OCI-LY1 (cell line): ENCODE data around the gene NKIRAS2.

Experiments used
- H2AFZ ChIP-seq: fragments of 200-600 bp; sonication (generic), shearing (Covaris generic); 2 replicates; pipeline ENCODE4 v1.6.0; 2014; ENCODE audit warnings: antibody characterized with exemption, mild to moderate bottlenecking, low read length
- H3F3A ChIP-seq: fragments of 200-600 bp; sonication (generic), shearing (Covaris generic); 2 replicates; pipeline ENCODE4 v1.6.0; 2014; ENCODE audit warnings: mild to moderate bottlenecking, antibody characterized with exemption, low read length, moderate library complexity; ENCODE audit not compliant: insufficient read depth
- H3K27ac ChIP-seq: fragments of 200-600 bp; sonication (generic); 2 replicates; pipeline ENCODE4 v1.5.1; 2014; ENCODE audit warnings: low read length, mixed run types, mild to moderate bottlenecking, low read depth; ENCODE audit not compliant: poor library complexity, severe bottlenecking
- H3K27me3 ChIP-seq: fragments of 200-600 bp; sonication (generic); 2 replicates; pipeline ENCODE4 v1.6.0; 2014; ENCODE audit warnings: antibody characterized with exemption, mild to moderate bottlenecking, low read length, moderate library complexity; ENCODE audit not compliant: insufficient read depth
- H3K36me3 ChIP-seq: fragments of 200-600 bp; sonication (generic); 2 replicates; pipeline ENCODE4 v1.6.1; 2014; ENCODE audit warnings: mild to moderate bottlenecking, antibody characterized with exemption, low read length, moderate library complexity, mixed read lengths; ENCODE audit not compliant: insufficient read depth
- H3K4me1 ChIP-seq: fragments of 200-600 bp; sonication (generic); 2 replicates; pipeline ENCODE4 v1.5.1; 2014; ENCODE audit warnings: mild to moderate bottlenecking, low read length, moderate library complexity; ENCODE audit not compliant: insufficient read depth, severe bottlenecking
- H3K4me2 ChIP-seq: fragments of 200-600 bp; sonication (generic), shearing (Covaris generic); 2 replicates; pipeline ENCODE4 v1.6.1; 2014; ENCODE audit warnings: low read length
- H3K4me3 ChIP-seq: fragments of 200-600 bp; sonication (generic); 2 replicates; pipeline ENCODE4 v1.5.1; 2014; ENCODE audit warnings: low read length, low read depth, mild to moderate bottlenecking, mixed read lengths; ENCODE audit not compliant: poor library complexity, severe bottlenecking
- H3K79me2 ChIP-seq: fragments of 200-600 bp; shearing (Covaris generic); 2 replicates; pipeline ENCODE4 v1.6.1; 2016; ENCODE audit warnings: mixed run types, low read length, mixed read lengths; ENCODE audit not compliant: insufficient read depth
- H3K9ac ChIP-seq: fragments of 200-600 bp; sonication (generic), shearing (Covaris generic); 2 replicates; pipeline ENCODE4 v1.6.1; 2014; ENCODE audit warnings: mild to moderate bottlenecking, low read length, mixed read lengths
- H3K9me2 ChIP-seq: fragments of 200-600 bp; sonication (generic), shearing (Covaris generic); 2 replicates; pipeline ENCODE4 v1.6.1; 2014; ENCODE audit warnings: low read depth, mild to moderate bottlenecking, low read length, mixed read lengths
- H3K9me3 ChIP-seq: fragments of 200-600 bp; shearing (Covaris generic); 2 replicates; pipeline ENCODE4 v1.6.1; 2014; ENCODE audit warnings: low read length, mixed read lengths
- H4K20me1 ChIP-seq: fragments of 200-600 bp; sonication (generic), shearing (Covaris generic); 2 replicates; pipeline ENCODE4 v1.6.0; 2016; ENCODE audit warnings: mild to moderate bottlenecking, low read length; ENCODE audit not compliant: insufficient read depth
- EZH2 ChIP-seq: fragments of 200-600 bp; sonication (generic), shearing (Covaris generic); IDR thresholded peaks from 2 replicates; pipeline ENCODE4 v1.8.0; 2017; ENCODE audit warnings: borderline replicate concordance, mixed run types, mild to moderate bottlenecking, antibody characterized with exemption, low read length, moderate library complexity, mixed read lengths
- TF ChIP-seq, protein P1 (sequence below): fragments of 200-600 bp; sonication (generic), shearing (Covaris generic); IDR thresholded peaks from 2 replicates; pipeline ENCODE4 v1.5.1; 2017; ENCODE audit warnings: mild to moderate bottlenecking, antibody characterized with exemption, low read length, moderate library complexity, mixed read lengths

NKIRAS2 gene

DNA sequence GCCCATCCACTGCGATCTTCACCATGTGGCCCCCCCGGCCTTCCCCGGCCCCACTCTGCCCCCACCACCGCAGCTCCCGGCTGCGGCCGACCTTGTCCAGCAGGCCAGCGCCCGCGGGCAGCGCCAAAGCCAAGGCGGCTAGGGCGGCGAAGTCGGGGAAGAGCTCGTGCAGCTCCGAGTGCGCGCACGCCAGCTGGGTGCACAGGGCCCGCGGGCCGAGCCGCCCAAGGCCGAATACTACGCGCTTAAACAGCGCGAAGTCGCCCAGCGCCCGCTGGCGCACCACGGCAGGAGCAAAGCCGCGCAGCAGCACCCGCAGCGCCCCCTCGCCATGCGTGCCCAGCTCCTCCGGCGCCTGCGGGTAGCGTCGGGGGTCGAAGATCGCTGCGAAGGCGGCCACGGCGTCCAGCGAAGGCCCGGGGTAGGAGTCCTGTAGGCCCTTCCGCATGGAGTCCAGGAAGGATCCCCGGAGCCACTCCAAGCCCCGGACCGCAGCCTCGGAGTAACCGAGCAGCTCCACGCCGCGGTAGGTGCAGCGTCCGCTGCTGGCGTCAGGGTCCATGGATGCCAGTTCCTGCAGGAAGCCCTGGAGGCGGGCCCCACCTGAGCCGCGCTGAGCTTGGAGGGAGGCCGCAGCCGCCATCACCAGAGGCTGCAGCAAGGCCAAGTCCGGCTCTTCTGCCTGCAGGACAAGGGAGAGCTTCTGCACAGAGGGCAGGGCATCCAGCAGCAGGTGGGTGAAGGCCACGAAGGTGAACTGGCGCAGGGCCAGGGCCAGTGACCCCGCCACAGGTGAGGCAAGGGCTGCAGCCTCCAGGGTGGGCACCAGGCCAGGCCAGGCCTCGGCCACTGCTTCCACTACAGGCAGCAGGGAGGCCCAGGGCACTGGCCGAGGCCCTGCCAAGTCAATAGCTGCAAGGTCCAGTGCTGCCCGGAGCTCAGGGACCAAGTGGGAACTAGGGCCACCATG is 20.2 kb downstream of the NKIRAS2 start:
- H2AFZ ChIP-seq = no peak overlapping the region
- no peaks in the 10 kb centered on the region for H3K4me1 ChIP-seq
- no peaks in the 10 kb centered on the region for H3K9me2 ChIP-seq
- no peaks in the 10 kb centered on the region for H3K79me2 ChIP-seq
- H3K4me2 ChIP-seq = no peak overlapping the region
- no peaks in the 10 kb centered on the region for H3K36me3 ChIP-seq
- no peak for TF ChIP-seq EZH2
- TF ChIP-seq, protein P1, sequence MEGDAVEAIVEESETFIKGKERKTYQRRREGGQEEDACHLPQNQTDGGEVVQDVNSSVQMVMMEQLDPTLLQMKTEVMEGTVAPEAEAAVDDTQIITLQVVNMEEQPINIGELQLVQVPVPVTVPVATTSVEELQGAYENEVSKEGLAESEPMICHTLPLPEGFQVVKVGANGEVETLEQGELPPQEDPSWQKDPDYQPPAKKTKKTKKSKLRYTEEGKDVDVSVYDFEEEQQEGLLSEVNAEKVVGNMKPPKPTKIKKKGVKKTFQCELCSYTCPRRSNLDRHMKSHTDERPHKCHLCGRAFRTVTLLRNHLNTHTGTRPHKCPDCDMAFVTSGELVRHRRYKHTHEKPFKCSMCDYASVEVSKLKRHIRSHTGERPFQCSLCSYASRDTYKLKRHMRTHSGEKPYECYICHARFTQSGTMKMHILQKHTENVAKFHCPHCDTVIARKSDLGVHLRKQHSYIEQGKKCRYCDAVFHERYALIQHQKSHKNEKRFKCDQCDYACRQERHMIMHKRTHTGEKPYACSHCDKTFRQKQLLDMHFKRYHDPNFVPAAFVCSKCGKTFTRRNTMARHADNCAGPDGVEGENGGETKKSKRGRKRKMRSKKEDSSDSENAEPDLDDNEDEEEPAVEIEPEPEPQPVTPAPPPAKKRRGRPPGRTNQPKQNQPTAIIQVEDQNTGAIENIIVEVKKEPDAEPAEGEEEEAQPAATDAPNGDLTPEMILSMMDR = no peak
- no peaks in the 10 kb centered on the region for H3F3A ChIP-seq
- H3K27ac ChIP-seq = no peak overlapping the region
- H3K9me3 ChIP-seq = no peaks in the 10 kb centered on the region
- no peak overlapping the region for H3K4me3 ChIP-seq
- no peak overlapping the region for H3K9ac ChIP-seq
- H3K27me3 ChIP-seq = no peaks in the 10 kb centered on the region
- H4K20me1 ChIP-seq = no peaks in the 10 kb centered on the region

DNA sequence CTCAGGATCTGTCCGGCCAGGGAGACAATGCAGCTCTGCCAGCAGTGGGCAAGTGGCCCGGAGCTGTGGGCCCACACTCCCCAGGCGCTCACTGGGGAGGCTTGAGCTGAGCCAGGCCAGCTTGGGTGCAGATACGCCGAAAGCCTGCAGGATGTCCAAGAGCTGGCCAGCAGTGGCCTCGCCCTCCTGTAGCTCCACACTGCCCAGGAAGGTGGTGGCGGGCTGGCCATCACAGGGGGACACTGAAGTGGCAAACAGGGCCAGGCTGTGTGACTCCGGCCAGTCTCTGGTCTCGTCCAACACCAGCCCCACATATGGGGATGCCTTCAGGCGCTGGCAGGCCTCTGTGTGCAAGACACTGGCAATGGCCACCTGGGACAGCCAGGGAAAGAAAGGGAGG is 20.9 kb downstream of the NKIRAS2 start:
- no peaks in the 10 kb centered on the region for H3K79me2 ChIP-seq
- H3K4me3 ChIP-seq = no peak overlapping the region
- no peaks in the 10 kb centered on the region for H4K20me1 ChIP-seq
- TF ChIP-seq, protein P1 = no peak
- no peak for TF ChIP-seq EZH2
- no peaks in the 10 kb centered on the region for H3K27me3 ChIP-seq
- H3K27ac ChIP-seq = no peak overlapping the region
- no peaks in the 10 kb centered on the region for H3K9me3 ChIP-seq
- H3K4me2 ChIP-seq = no peak overlapping the region
- no peak overlapping the region for H3K9ac ChIP-seq
- no peaks in the 10 kb centered on the region for H3K9me2 ChIP-seq
- no peaks in the 10 kb centered on the region for H3K4me1 ChIP-seq
- no peak overlapping the region for H2AFZ ChIP-seq
- no peaks in the 10 kb centered on the region for H3K36me3 ChIP-seq
- H3F3A ChIP-seq = no peaks in the 10 kb centered on the region

DNA sequence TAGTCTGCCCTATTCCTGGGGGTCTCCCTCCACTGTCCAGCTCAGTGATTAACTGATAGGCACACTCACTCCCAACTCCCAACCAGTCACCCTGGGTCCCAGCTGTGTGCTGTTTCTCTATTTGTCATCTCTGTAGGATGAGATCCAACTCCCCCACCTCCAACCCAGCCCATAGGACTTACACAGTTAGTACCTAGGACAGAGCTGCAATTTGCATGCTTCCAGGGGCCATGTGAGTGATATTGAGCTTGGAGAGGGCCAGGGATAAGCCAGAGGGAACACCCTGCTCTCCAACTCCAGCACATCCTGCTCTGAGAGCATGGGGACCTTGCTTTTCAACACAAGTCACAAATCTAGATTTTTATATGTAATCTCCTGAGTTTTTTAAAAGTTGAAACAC is 21.7 kb downstream of the NKIRAS2 start:
- Histone ChIP-seq H3K36me3 (no peaks in the 10 kb centered on the region), H3K9me2 (no peaks in the 10 kb centered on the region), H3K4me2 (no peak overlapping the region), H3F3A (no peaks in the 10 kb centered on the region), H3K27ac (no peak overlapping the region), H3K9ac (no peak overlapping the region), H3K4me3 (no peak overlapping the region), H3K9me3 (no peaks in the 10 kb centered on the region), H3K79me2 (no peaks in the 10 kb centered on the region), H2AFZ (no peak overlapping the region), H4K20me1 (no peaks in the 10 kb centered on the region), H3K4me1 (no peaks in the 10 kb centered on the region), H3K27me3 (no peaks in the 10 kb centered on the region)
- TF ChIP-seq EZH2 = no peak
- TF ChIP-seq, protein P1 = no peak
